ENCODE measurements around the gene DOCK4. TPM values are rescaled to one million over a fixed set of nuclear protein-coding genes. Genes with fewer than 3 reads are reported as not detected.
A peak's percentile ranks its signal among the peaks of the same experiment; 100 is the strongest.

The DOCK4 gene
- total RNA-seq, 3 donors from 2014 or later, result 1.1 to 2.1 (median 2.1) TPM

DNA sequence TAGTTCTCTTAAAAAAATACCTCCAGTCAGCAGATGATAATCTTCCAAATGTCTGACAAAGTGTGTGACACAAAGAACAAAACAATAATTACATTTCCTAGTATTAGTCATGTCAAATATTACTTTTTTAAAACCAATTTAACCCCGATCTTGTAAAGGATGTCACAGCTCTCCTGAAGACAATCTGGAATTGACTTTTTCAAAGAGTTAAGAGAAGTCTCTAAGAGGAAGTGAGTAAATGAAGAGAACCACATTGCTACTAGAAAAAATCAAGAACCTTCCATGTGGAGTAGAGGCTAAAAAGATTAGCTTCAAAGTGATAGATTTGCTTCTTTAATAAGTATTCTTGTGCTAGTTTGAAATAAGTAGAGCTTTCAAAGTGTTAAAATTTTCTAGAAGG lies 425.7 kb downstream of the DOCK4 start:
- peaks cover 3% of the 10 kb centered on the region for H3K9me3 Mint-ChIP-seq
- H3K27me3 Mint-ChIP-seq (ENCODE audit: low read depth), result peaks cover 9% of the 10 kb centered on the region
- H3K4me3 Mint-ChIP-seq, result no peak overlapping the region
- ATAC-seq, result no peak
- H3K36me3 Mint-ChIP-seq (ENCODE audit: insufficient read depth), result no peaks in the 10 kb centered on the region
- DNase-seq, result no peak
- no peaks in the 10 kb centered on the region for H3K4me1 Mint-ChIP-seq (ENCODE audit: low read depth)

DNA sequence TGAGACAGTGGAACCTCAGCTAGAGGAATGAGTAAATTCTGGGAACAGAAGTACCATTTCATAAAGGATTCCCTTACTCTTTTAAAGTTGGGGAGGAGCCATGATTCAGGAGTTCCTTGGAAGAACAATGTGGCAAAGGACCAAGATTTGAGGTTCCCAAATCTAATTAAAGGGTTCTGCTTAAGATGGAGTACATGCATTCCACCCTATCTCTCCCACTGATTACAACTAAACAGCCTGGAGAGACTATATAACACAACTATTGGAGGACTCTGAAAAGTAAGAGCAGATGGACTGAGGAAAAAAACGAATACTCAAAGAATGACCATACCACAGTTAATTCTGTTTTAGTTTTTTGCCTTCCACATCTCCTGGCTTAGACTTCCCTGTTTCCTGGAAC lies 431.0 kb downstream of the DOCK4 start:
- H3K27me3 Mint-ChIP-seq (ENCODE audit: low read depth), result no peaks in the 10 kb centered on the region
- ATAC-seq (no peak), DNase-seq (no peak)
- no peaks in the 10 kb centered on the region for H3K36me3 Mint-ChIP-seq (ENCODE audit: insufficient read depth)
- H3K4me1 Mint-ChIP-seq (ENCODE audit: low read depth), result no peaks in the 10 kb centered on the region
- no peak overlapping the region for H3K4me3 Mint-ChIP-seq
- peaks cover 3% of the 10 kb centered on the region for H3K9me3 Mint-ChIP-seq

DNA sequence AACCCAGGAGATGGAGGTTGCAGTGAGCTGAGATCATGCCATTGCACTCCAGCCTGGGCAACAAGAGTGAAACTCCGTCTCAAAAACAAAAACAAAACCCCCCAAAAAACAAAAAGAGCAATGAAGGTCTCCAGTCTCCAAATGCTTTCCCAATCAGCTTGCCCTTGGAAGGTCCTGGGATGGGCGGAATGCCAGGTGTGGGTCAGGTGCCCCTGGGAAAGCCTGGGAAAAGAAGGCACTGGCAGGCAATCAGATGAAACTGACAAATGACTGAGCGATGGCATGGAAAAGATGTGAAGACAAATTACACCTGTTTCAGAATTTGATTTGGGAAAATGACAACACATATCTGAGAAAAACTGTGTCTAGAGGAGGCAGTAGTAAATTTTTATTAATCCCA lies 433.5 kb downstream of the DOCK4 start:
- DNase-seq, result no peak
- peaks cover 3% of the 10 kb centered on the region for H3K27me3 Mint-ChIP-seq (ENCODE audit: low read depth)
- H3K36me3 Mint-ChIP-seq (ENCODE audit: insufficient read depth), result no peaks in the 10 kb centered on the region
- no peak for ATAC-seq
- no peaks in the 10 kb centered on the region for H3K4me1 Mint-ChIP-seq (ENCODE audit: low read depth)
- peaks cover 3% of the 10 kb centered on the region for H3K9me3 Mint-ChIP-seq
- H3K4me3 Mint-ChIP-seq, result no peak overlapping the region

DNA sequence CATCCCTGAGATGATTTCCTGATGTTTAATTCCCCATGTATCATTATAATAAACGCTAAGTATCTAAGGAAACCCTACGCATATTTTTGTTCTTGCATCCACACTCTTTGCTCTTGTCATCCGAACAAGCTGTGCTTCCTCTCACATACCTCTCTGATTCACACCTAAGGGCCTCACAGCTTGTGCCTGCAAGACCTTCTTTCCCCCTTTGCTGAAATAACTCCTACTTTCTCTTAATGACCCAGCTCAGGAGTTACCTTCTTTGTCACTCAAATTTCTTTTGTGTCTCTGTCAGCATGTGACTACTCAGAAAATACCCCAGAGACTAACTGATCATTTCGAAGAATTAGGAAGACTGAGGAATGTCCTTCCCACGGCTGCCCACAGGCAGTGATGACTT lies 434.6 kb downstream of the DOCK4 start:
- ATAC-seq (no peak), DNase-seq (no peak)
- H3K36me3 Mint-ChIP-seq (ENCODE audit: insufficient read depth), result no peaks in the 10 kb centered on the region
- H3K27me3 Mint-ChIP-seq (ENCODE audit: low read depth), result peaks cover 3% of the 10 kb centered on the region
- H3K4me1 Mint-ChIP-seq (ENCODE audit: low read depth), result no peaks in the 10 kb centered on the region
- no peaks in the 10 kb centered on the region for H3K9me3 Mint-ChIP-seq
- H3K4me3 Mint-ChIP-seq, result no peak overlapping the region

DNA sequence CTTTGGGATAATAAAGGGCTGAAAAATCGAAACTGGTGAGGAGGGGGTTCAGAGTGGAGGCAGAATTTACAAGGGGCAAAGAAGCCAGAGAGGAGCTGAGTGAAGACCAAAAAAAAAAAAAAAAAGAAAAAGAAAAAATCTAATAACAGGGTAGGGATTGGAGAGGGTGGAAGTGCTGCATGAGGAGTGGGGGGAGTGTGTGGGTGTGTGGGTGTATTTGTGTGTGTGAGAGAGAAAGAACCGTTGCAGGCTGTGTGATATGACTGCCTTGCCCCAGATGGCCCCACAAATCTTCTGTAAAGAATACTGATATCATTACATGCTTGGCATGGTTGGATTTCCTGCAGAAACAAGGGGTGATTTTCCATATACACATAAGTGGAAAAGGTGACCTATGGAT lies 436.1 kb downstream of the DOCK4 start:
- H3K36me3 Mint-ChIP-seq (ENCODE audit: insufficient read depth), result no peaks in the 10 kb centered on the region
- no peaks in the 10 kb centered on the region for H3K9me3 Mint-ChIP-seq

DNA sequence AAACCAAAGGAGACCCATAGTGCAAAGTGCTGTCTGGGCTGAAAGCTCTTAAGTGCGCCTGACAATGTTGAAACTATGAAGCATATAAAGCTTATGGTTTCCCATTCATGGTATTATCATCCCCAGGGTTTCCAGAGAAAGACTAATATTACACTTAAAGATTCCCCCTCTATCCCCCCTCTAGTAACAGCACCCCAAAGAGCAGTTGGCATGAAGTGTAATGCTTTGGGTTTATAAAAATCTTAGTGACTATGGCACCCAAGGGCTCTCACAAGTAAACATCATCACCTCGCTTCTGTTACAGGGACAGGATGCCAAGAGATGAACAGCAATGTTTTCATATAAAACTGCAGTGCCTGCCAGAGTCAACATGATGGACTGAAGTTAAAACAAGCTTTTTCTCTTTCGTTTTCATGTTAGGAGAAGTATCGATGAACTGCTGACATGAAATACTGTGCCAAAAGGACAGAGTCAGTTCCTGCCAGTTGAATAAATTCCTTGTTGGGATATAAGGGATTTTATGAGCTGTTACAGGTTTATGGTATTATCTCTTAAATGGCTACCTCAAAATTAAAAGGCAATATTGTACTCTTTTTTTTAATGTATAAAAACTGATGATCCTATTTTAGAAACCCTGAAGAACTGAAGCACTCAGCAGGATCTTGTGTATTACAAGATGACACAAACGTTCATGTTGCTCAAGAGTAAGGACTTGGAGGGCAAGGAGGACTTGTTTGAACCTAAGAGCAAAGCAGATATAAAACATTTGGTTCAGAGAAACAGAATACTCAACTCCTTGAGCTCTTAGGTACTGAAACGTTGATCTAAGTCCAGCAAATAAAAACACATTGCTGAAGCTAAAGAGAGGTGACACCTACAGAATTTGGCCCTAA lies 440.2 kb downstream of the DOCK4 start:
- Mint-ChIP-seq H3K36me3 (ENCODE audit: insufficient read depth) (no peaks in the 10 kb centered on the region), H3K27me3 (ENCODE audit: low read depth) (peaks cover 3% of the 10 kb centered on the region), H3K4me1 (ENCODE audit: low read depth) (no peaks in the 10 kb centered on the region), H3K9me3 (no peaks in the 10 kb centered on the region), H3K4me3 (no peak overlapping the region)
- DNase-seq (no peak), ATAC-seq (no peak)

More for the DNA sequence above, 436.1 kb downstream of the DOCK4 start:
- DNase-seq (no peak), ATAC-seq (no peak)
- no peak overlapping the region for H3K4me3 Mint-ChIP-seq
- no peaks in the 10 kb centered on the region for H3K4me1 Mint-ChIP-seq (ENCODE audit: low read depth)
- H3K27me3 Mint-ChIP-seq (ENCODE audit: low read depth), result peaks cover 3% of the 10 kb centered on the region

DNA sequence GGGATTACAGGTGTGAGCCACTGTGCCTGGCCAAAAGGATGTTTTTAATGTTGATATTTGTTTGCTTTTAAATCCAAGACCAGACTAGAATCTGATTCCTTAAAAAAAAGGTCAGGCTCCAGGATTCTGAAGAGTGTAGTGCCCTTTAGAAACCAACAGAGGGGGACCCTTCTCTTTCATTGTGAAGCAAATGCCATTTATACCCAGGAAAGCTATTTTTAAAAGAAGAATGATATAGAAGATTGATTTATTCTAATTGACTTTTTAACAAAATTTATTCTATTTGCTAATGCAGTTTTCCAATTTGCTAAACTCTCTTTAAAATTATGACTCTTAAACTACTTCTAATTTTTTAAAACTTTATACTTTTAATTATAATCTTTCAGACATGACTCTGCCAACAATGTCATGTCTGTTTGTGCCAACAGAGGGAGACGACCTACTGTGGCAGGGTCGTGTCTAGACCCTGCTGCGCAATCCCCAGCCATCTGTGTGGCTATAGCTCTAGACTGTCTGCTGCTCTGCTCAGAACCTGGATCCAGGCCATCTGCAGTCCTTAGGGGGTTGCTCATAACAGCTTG lies 442.9 kb downstream of the DOCK4 start:
- no peak for ATAC-seq
- no peak for DNase-seq
- Mint-ChIP-seq H3K9me3 (no peaks in the 10 kb centered on the region), H3K36me3 (ENCODE audit: insufficient read depth) (no peaks in the 10 kb centered on the region), H3K27me3 (ENCODE audit: low read depth) (no peaks in the 10 kb centered on the region), H3K4me3 (no peak overlapping the region), H3K4me1 (ENCODE audit: low read depth) (no peaks in the 10 kb centered on the region)

DNA sequence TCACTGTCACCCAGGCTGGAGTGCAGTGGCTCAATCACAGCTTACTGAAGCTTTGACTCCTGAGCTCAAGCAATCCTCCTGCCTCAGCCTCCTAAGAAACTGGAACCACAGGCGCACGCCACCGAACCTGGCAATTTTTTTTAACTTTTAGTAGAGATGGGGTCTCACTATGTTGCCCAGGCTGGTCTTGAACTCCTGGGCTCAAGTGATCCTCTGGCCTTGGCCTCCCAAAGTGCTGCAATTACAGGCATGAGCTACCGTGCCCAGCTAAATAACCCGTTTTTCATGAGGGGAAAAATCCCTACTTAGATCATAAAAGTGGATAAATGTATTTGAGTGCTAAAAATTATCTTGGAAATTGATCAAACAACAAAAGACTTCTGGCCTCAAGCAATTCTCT lies 443.4 kb downstream of the DOCK4 start:
- ATAC-seq, result no peak

DNA sequence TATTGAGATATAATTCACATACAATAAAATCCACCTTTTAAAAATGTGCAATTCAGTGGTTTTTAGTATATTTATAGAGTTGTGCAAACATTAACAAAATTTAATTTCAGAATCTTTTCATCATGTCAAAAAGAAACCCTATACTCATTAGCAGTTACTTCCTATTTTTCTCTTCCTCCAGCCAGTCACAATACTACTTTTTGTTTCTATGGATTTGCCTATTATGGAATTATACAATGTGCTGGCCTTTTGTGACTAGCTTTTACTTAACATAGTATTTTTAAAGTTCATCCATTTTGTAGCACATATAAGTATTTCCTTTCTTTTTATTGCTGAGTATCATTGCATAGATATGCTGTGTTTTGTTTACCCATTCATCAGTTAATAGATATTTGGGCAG lies 444.0 kb downstream of the DOCK4 start:
- no peaks in the 10 kb centered on the region for H3K27me3 Mint-ChIP-seq (ENCODE audit: low read depth)
- H3K36me3 Mint-ChIP-seq (ENCODE audit: insufficient read depth), result no peaks in the 10 kb centered on the region
- DNase-seq, result no peak
- no peak overlapping the region for H3K4me3 Mint-ChIP-seq
- no peaks in the 10 kb centered on the region for H3K4me1 Mint-ChIP-seq (ENCODE audit: low read depth)
- H3K9me3 Mint-ChIP-seq, result no peaks in the 10 kb centered on the region
- ATAC-seq, result no peak

More for the DNA sequence above, 443.4 kb downstream of the DOCK4 start:
- Mint-ChIP-seq H3K27me3 (ENCODE audit: low read depth) (no peaks in the 10 kb centered on the region), H3K4me1 (ENCODE audit: low read depth) (no peaks in the 10 kb centered on the region), H3K9me3 (no peaks in the 10 kb centered on the region), H3K4me3 (no peak overlapping the region), H3K36me3 (ENCODE audit: insufficient read depth) (no peaks in the 10 kb centered on the region)
- no peak for DNase-seq

DNA sequence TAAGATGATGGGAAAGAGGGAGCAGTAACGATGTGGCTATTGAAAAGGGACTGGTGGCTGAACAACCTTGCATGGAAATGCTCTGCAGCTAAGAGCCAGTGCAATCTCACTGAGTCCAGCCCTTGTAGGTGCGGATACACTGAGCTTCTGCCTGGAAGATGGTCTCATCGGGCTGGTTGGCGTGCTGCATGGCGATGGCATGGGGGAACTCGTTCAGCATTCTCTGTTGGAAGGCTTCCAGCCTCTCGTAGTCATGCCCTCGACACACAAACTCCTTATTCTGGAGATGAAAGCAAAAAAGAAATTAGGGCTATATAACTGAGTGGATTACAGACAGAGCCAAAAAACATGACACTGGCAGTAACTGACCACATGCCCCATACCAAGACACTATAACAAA lies 446.2 kb downstream of the DOCK4 start:
- ATAC-seq (no peak), DNase-seq (no peak)
- Mint-ChIP-seq H3K4me3 (no peak overlapping the region), H3K4me1 (ENCODE audit: low read depth) (no peaks in the 10 kb centered on the region), H3K27me3 (ENCODE audit: low read depth) (no peaks in the 10 kb centered on the region), H3K36me3 (ENCODE audit: insufficient read depth) (no peaks in the 10 kb centered on the region), H3K9me3 (no peaks in the 10 kb centered on the region)

DNA sequence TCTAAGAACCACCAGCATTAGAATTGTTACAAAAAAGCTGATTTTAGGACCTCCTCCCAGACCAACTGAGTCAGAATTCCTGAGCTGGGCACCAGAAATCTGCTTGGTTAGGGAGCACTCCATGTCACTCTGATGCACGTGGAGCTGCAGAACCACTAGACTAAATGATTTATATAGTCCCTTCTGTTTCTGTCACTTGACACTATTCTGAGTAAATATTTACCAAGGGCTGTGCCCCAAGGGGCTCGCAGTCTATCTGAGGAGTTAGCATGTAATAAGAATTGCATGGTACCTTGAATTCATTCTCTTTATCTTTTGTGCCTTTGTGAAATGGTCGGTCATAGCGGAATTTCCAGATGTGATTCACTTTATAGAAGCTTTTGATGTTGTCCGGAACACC lies 447.9 kb downstream of the DOCK4 start:
- H3K27me3 Mint-ChIP-seq (ENCODE audit: low read depth), result no peaks in the 10 kb centered on the region
- no peaks in the 10 kb centered on the region for H3K36me3 Mint-ChIP-seq (ENCODE audit: insufficient read depth)
- ATAC-seq (no peak), DNase-seq (no peak)
- H3K4me3 Mint-ChIP-seq, result no peak overlapping the region
- H3K4me1 Mint-ChIP-seq (ENCODE audit: low read depth), result no peaks in the 10 kb centered on the region
- H3K9me3 Mint-ChIP-seq, result no peaks in the 10 kb centered on the region

DNA sequence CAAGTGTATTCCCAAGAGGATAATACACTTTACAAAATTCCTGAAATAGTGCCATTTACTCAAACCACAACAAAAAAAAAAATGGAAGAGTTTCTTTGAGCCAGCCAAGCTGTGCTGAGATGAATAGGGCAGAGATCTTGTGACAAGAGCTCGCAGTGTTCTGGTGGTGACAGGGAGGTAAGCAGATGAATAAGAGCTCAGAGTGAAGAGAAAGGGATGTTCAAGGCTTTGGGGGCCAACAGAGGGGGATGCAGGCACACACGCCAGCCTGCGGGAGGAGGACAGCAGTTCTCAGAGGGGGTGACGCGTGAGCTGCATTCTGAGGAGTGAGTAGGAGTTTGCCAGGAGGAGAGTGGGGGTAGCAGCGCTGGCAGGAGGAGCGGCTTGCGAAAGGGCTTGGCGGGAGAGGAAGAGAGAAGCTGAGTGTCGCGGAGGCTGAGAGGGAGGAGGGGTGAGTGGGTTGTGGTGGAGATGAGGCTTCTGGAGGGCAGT lies 449.5 kb downstream of the DOCK4 start:
- Mint-ChIP-seq H3K9me3 (no peaks in the 10 kb centered on the region), H3K36me3 (ENCODE audit: insufficient read depth) (no peaks in the 10 kb centered on the region), H3K27me3 (ENCODE audit: low read depth) (no peaks in the 10 kb centered on the region), H3K4me1 (ENCODE audit: low read depth) (no peaks in the 10 kb centered on the region), H3K4me3 (no peak overlapping the region)
- ATAC-seq, result no peak
- DNase-seq, result no peak

DNA sequence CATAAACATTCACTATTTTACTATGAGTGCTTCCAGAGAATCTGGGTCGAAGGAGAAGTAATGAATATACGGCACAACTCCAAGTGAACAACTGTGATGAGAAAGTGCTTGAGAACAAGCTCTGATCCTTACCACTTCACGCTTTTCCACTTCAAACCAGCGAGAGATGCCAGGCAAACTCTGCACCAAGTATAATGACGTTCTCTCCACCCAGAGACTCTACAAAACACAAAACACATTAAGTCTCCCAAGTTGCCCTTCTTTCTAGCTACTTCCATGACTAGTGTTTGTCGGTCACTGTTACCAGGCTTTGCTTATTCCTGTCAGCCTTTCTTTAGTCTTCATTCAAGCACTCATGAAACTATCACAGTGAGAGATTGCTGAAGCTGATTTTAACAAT lies 450.8 kb downstream of the DOCK4 start:
- Mint-ChIP-seq H3K9me3 (no peaks in the 10 kb centered on the region), H3K4me3 (no peak overlapping the region), H3K4me1 (ENCODE audit: low read depth) (no peaks in the 10 kb centered on the region), H3K27me3 (ENCODE audit: low read depth) (no peaks in the 10 kb centered on the region), H3K36me3 (ENCODE audit: insufficient read depth) (no peaks in the 10 kb centered on the region)
- DNase-seq (no peak), ATAC-seq (no peak)

DNA sequence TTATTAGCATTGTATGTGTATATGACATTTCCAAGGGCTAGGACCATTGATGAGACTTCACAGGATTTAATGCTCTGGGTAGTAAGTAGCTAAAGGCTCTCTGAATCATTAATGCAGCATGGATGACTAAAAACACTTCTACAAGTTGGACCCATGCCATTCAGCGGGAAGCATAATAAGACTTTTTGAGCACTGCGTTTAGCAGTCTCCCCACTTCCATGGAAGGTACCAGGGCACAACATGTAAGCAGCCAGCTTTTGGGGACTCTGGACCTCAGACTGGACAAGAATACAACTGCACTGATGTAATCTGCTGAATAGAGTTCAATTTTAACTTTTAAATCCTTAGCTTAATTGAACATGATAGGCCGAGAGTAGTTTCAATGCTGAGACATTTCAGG lies 452.2 kb downstream of the DOCK4 start:
- no peaks in the 10 kb centered on the region for H3K4me1 Mint-ChIP-seq (ENCODE audit: low read depth)

DNA sequence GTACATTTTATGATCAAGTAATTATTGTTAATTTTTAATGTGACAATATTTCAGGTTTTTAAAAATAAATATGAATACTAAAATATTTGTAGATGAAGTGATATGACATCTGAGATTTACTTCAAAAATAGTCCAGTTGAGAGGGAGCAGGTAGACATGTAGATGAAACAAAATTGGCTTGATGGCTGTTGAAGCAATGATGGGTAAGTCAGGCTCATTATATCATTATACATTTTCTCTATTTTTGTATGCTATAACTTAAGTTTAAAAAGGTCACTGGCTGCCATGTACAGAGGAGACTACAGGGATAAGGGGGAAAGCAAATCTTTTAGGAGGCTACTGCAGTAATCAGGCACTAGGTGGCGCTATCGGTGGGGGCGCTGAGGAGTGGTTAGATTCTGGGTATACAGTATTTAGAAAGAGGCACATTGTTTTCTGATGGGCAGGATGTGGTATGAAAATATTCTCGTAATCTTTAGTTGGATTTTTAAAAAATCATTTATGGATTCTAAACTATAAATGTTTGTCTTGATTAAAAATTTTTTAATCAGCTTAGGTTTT lies 454.1 kb downstream of the DOCK4 start:
- Mint-ChIP-seq H3K36me3 (ENCODE audit: insufficient read depth) (no peaks in the 10 kb centered on the region), H3K4me1 (ENCODE audit: low read depth) (no peaks in the 10 kb centered on the region), H3K4me3 (no peak overlapping the region), H3K27me3 (ENCODE audit: low read depth) (no peaks in the 10 kb centered on the region), H3K9me3 (no peaks in the 10 kb centered on the region)
- DNase-seq (peak; percentile 25), ATAC-seq (peak; percentile 56 to 70)

More for the DNA sequence above, 452.2 kb downstream of the DOCK4 start:
- Mint-ChIP-seq H3K9me3 (no peaks in the 10 kb centered on the region), H3K36me3 (ENCODE audit: insufficient read depth) (no peaks in the 10 kb centered on the region), H3K27me3 (ENCODE audit: low read depth) (no peaks in the 10 kb centered on the region), H3K4me3 (no peak overlapping the region)
- ATAC-seq (no peak), DNase-seq (no peak)
